HepG2 (cell line): ENCODE results near the gene DNAJB11. TPM values are rescaled to one million over a fixed set of nuclear protein-coding genes. Genes with fewer than 3 reads are reported as not detected.
A peak's percentile ranks its signal among the peaks of the same experiment; 100 is the strongest.

Experiments
- BORCS8-MEF2B ChIP-seq: sonication (generic); formaldehyde crosslinking; IDR thresholded peaks from 2 replicates; pipeline ENCODE4 v1.8.0; 2022; ENCODE audit warnings: mild to moderate bottlenecking, missing genetic modification reagents
- FIP1L1 ChIP-seq: fragments of 200-400 bp; formaldehyde crosslinking; IDR thresholded peaks from 2 replicates; pipeline ENCODE4 v1.6.1; 2018; ENCODE audit warnings: low read depth, mild to moderate bottlenecking, low read length, moderate library complexity, borderline replicate concordance; ENCODE audit not compliant: insufficient read depth
- GABPB1 ChIP-seq: IDR thresholded peaks from 2 replicates; pipeline ENCODE4 v1.6.1; 2016; ENCODE audit warnings: mild to moderate bottlenecking, missing genetic modification reagents, moderate library complexity, missing compliant biosample characterization
- ISL2 ChIP-seq: sonication (generic); formaldehyde crosslinking; IDR thresholded peaks from 2 replicates; pipeline ENCODE4 v1.5.0; 2020; ENCODE audit warnings: missing genetic modification reagents
- JUND ChIP-seq: sonication (generic); formaldehyde crosslinking; IDR thresholded peaks from 2 replicates; pipeline ENCODE4 v1.8.0; 2022; ENCODE audit warnings: mild to moderate bottlenecking, missing genetic modification reagents
- KLF6 ChIP-seq: IDR thresholded peaks from 2 replicates; pipeline ENCODE4 v1.8.0; 2016; ENCODE audit warnings: missing biosample characterization, missing genetic modification reagents
- MIER2 ChIP-seq: IDR thresholded peaks from 2 replicates; pipeline ENCODE4 v1.6.1; 2016; ENCODE audit warnings: missing biosample characterization, missing genetic modification reagents
- MYNN ChIP-seq: sonication (generic); formaldehyde crosslinking; IDR thresholded peaks from 2 replicates; pipeline ENCODE4 v1.4.0; 2020; ENCODE audit warnings: mild to moderate bottlenecking, low read depth, missing genetic modification reagents
- NFIC ChIP-seq: IDR thresholded peaks from 2 replicates; pipeline ENCODE4 v1.6.1; 2012; ENCODE audit warnings: mild to moderate bottlenecking, low read length, inconsistent platforms
- NKX3-1 ChIP-seq: sonication (generic); formaldehyde crosslinking; IDR thresholded peaks from 2 replicates; pipeline ENCODE4 v1.5.0; 2020; ENCODE audit warnings: missing genetic modification reagents
- RFX5 ChIP-seq: IDR thresholded peaks from 2 replicates; pipeline ENCODE4 v1.6.1; 2011; ENCODE audit warnings: low read depth, low read length, improper control_type of control experiment
- SALL1 ChIP-seq: sonication (generic); formaldehyde crosslinking; IDR thresholded peaks from 2 replicates; pipeline ENCODE4 v1.8.0; 2022; ENCODE audit warnings: mild to moderate bottlenecking, missing genetic modification reagents
- TAF15 ChIP-seq: fragments of 200-400 bp; formaldehyde crosslinking; IDR thresholded peaks from one replicate; pipeline ENCODE4 v1.6.1; 2018; ENCODE audit warnings: mild to moderate bottlenecking, low read depth, low read length; ENCODE audit not compliant: poor library complexity, severe bottlenecking
- TBX3 ChIP-seq: fragments of 450-650 bp; IDR thresholded peaks from 2 replicates; pipeline ENCODE4 v1.6.1; 2017; ENCODE audit warnings: antibody characterized with exemption, mild to moderate bottlenecking, inconsistent platforms, borderline replicate concordance
- TCF7L2 ChIP-seq: IDR thresholded peaks from 2 replicates; pipeline ENCODE4 v1.6.1; 2011; ENCODE audit warnings: mild to moderate bottlenecking, low read depth, low read length, moderate library complexity
- U2AF2 ChIP-seq: fragments of 200-400 bp; formaldehyde crosslinking; IDR thresholded peaks from 2 replicates; pipeline ENCODE4 v1.6.1; 2017; ENCODE audit warnings: low read depth, mild to moderate bottlenecking, low read length
- WIZ ChIP-seq: sonication (generic); formaldehyde crosslinking; IDR thresholded peaks from 2 replicates; pipeline ENCODE4 v1.5.1; 2020; ENCODE audit warnings: mild to moderate bottlenecking, missing genetic modification reagents
- ZBTB3 ChIP-seq: sonication (generic); formaldehyde crosslinking; IDR thresholded peaks from 2 replicates; pipeline ENCODE4 v1.4.0; 2020; ENCODE audit warnings: low read depth, mild to moderate bottlenecking, moderate library complexity, missing genetic modification reagents, borderline replicate concordance
- ZFP37 ChIP-seq: sonication (generic); formaldehyde crosslinking; IDR thresholded peaks from 2 replicates; pipeline ENCODE4 v1.4.0; 2020; ENCODE audit warnings: missing genetic modification reagents, borderline replicate concordance
- ZNF329 ChIP-seq: sonication (generic); formaldehyde crosslinking; IDR thresholded peaks from 2 replicates; pipeline ENCODE4 v1.9.0; 2021; ENCODE audit warnings: low read depth, mild to moderate bottlenecking, missing genetic modification reagents
- ZNF343 ChIP-seq: sonication (generic); formaldehyde crosslinking; IDR thresholded peaks from 2 replicates; pipeline ENCODE4 v1.4.0; 2020; ENCODE audit warnings: mild to moderate bottlenecking, missing genetic modification reagents
- ZNF431 ChIP-seq: sonication (generic); formaldehyde crosslinking; IDR thresholded peaks from 2 replicates; pipeline ENCODE4 v1.9.0; 2022; ENCODE audit warnings: missing genetic modification reagents, low read depth, mild to moderate bottlenecking, borderline replicate concordance
- ZNF552 ChIP-seq: sonication (generic); formaldehyde crosslinking; IDR thresholded peaks from 2 replicates; pipeline ENCODE4 v1.9.0; 2022; ENCODE audit warnings: missing genetic modification reagents, mild to moderate bottlenecking, borderline replicate concordance
- ZNF670 ChIP-seq: sonication (generic); formaldehyde crosslinking; IDR thresholded peaks from 2 replicates; pipeline ENCODE4 v1.8.0; 2022; ENCODE audit warnings: mild to moderate bottlenecking, missing genetic modification reagents, borderline replicate concordance
- ZNF766 ChIP-seq: sonication (generic); formaldehyde crosslinking; IDR thresholded peaks from 2 replicates; pipeline ENCODE4 v1.5.0; 2020; ENCODE audit warnings: missing genetic modification reagents, borderline replicate concordance
- ZSCAN9 ChIP-seq: IDR thresholded peaks from 2 replicates; pipeline ENCODE4 v1.6.1; 2016; ENCODE audit warnings: borderline replicate concordance
- polyA plus RNA-seq, 8 experiments: library from polyadenylated mRNA; depleted of rRNA in 3 of 8; stranded (reverse) in 7 of 8; unstranded in 1 of 8; fragments of >200 nt; fragmentation: Illumina TruSeq in 4 of 8; extraction: Trizol in 4 of 8; gene quantifications; 2 replicates each; pipeline versions ENCODE4 v1.2.1 to v1.2.3, GENCODE V29; 2011 to 2016; ENCODE audit warnings: low read depth in 4 of 8, missing spikeins in 1 of 8, mixed read lengths in 1 of 8; ENCODE audit not compliant: insufficient read depth in 1 of 8
- total RNA-seq, 5 experiments: library from RNA; depleted of rRNA; stranded (reverse); fragments of >200 nt; fragmentation: Illumina TruSeq; extraction: Trizol; gene quantifications; 2 replicates each; pipeline ENCODE4 v1.2.3, GENCODE V29; 2016; ENCODE audit warnings: low read depth in 1 of 5
- TF ChIP-seq, protein P1 (sequence below): sonication (generic); formaldehyde crosslinking; conservative IDR thresholded peaks from 2 replicates; pipeline ENCODE4 v1.4.0; 2020; ENCODE audit warnings: missing genetic modification reagents
- TF ChIP-seq, protein P2 (sequence below): sonication (generic); formaldehyde crosslinking; IDR thresholded peaks from 2 replicates; pipeline ENCODE4 v1.4.0; 2020; ENCODE audit warnings: mild to moderate bottlenecking, missing genetic modification reagents

DNAJB11 gene
- total and polyA plus RNA-seq, 2 of the 13 experiments (the other 11 are each of a cell fraction or from before 2014, with no cell fraction given): 41.0 to 132 TPM

- TF ChIP-seq ZNF552: no peak
- TF ChIP-seq ZNF343 (CRISPR knock-in tag): no peak
- no peak for TF ChIP-seq BORCS8-MEF2B
- TF ChIP-seq, protein P1, sequence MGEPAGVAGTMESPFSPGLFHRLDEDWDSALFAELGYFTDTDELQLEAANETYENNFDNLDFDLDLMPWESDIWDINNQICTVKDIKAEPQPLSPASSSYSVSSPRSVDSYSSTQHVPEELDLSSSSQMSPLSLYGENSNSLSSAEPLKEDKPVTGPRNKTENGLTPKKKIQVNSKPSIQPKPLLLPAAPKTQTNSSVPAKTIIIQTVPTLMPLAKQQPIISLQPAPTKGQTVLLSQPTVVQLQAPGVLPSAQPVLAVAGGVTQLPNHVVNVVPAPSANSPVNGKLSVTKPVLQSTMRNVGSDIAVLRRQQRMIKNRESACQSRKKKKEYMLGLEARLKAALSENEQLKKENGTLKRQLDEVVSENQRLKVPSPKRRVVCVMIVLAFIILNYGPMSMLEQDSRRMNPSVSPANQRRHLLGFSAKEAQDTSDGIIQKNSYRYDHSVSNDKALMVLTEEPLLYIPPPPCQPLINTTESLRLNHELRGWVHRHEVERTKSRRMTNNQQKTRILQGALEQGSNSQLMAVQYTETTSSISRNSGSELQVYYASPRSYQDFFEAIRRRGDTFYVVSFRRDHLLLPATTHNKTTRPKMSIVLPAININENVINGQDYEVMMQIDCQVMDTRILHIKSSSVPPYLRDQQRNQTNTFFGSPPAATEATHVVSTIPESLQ (CRISPR knock-in tag): peak; percentile 71; the same call in 1 of the 2 replicates
- TF ChIP-seq MYNN (CRISPR knock-in tag): no peak
- no peak; the same call in 1 of the 2 replicates for TF ChIP-seq ZBTB3
- TF ChIP-seq ISL2 (CRISPR knock-in tag): 0 out of 2 replicates have a peak, but pooled peaks have one; percentile 25
- TF ChIP-seq TCF7L2: no peak
- TF ChIP-seq JUND (CRISPR knock-in tag): peak; percentile 46; the same call in 1 of the 2 replicates
- TF ChIP-seq WIZ (CRISPR knock-in tag): no peak
- TF ChIP-seq ZNF329: no peak
- TF ChIP-seq KLF6: no peak
- no peak for TF ChIP-seq RFX5
- no peak for TF ChIP-seq TBX3
- TF ChIP-seq NKX3-1 (CRISPR knock-in tag): no peak
- no peak for TF ChIP-seq NFIC
- TF ChIP-seq ZSCAN9: no peak
- TF ChIP-seq GABPB1 (CRISPR knock-in tag): no peak
- TF ChIP-seq ZNF766 (CRISPR knock-in tag): no peak
- TF ChIP-seq ZFP37 (CRISPR knock-in tag): no peak; the same call in 1 of the 2 replicates
- peak; percentile 40; the same call in 1 of the 2 replicates for TF ChIP-seq ZNF670 (CRISPR knock-in tag)
- TF ChIP-seq FIP1L1: no peak
- TF ChIP-seq, protein P2, sequence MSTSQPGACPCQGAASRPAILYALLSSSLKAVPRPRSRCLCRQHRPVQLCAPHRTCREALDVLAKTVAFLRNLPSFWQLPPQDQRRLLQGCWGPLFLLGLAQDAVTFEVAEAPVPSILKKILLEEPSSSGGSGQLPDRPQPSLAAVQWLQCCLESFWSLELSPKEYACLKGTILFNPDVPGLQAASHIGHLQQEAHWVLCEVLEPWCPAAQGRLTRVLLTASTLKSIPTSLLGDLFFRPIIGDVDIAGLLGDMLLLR (CRISPR knock-in tag): no peak
- TF ChIP-seq U2AF2: no peak
- TF ChIP-seq ZNF431 (CRISPR knock-in tag): no peak
- no peak for TF ChIP-seq MIER2 (CRISPR knock-in tag)
- TF ChIP-seq TAF15: no peak
- TF ChIP-seq SALL1 (CRISPR knock-in tag): peak; percentile 18; the same call in 1 of the 2 replicates
These were observed 47.9 kb downstream of the DNAJB11 start (continued) for GRCh38 chr3:186618318-186618938.
